ENCODE results near the gene CCRL2.
"Not testable (repeated sequence)": the region's sequence is repeated elsewhere in the genome, so short reads cannot be mapped to it uniquely, and the experiment has no call there.

- not testable (repeated sequence) for TF ChIP-seq POLR2A (IDR thresholded peaks at IDR 0.05; ENCODE audit: low read depth, low read length); CTCF (conservative IDR thresholded peaks at IDR 0.05; ENCODE audit: low read depth, low read length); ELK1 (IDR thresholded peaks at IDR 0.05; ENCODE audit: borderline replicate concordance, low read depth, low read length); RAD21 (IDR thresholded peaks at IDR 0.05; ENCODE audit: low read length); RFX5 (IDR thresholded peaks at IDR 0.05; ENCODE audit: low read depth, low read length); CEBPB (IDR thresholded peaks at IDR 0.05; ENCODE audit: low read depth, low read length); NFE2L2 (IDR thresholded peaks at IDR 0.05; ENCODE audit: low read depth, low read length); MAFK (IDR thresholded peaks at IDR 0.05; ENCODE audit: low read depth, low read length)
Measured at GRCh38 chr3:46388847-46389246, 18.2 kb upstream of the CCRL2 start.
